OCI-LY7 (cell line): ENCODE data around the gene DUOXA1. TPM values are rescaled to one million over a fixed set of nuclear protein-coding genes. Genes with fewer than 3 reads are reported as not detected.

Experiments used
- BruUV-seq: library from RNA; stranded (reverse); fragments of 400-500 nt; replicated peaks from 2 replicates; lab custom pipeline; 2021; lab: Mats Ljungman, UMichigan
- CTCF ChIA-PET: fragments of 300-600 bp; sonication (Branson Sonifier 250); formaldehyde crosslinking; loops from one replicate; lab custom pipeline; 2022; ENCODE audit warnings: antibody characterized with exemption; ENCODE audit not compliant: unreplicated experiment; lab: Charles Lee
- POLR2A ChIA-PET: fragments of 300-600 bp; sonication (Branson Sonifier 250); formaldehyde crosslinking; loops from one replicate; lab custom pipeline; 2022; ENCODE audit warnings: antibody characterized with exemption; lab: Charles Lee
- DNase-seq: peaks from one replicate; pipeline ENCODE4 v3.0.0-alpha.2; 2015; ENCODE audit warnings: low spot score
- H2AFZ ChIP-seq: fragments of 200-600 bp; sonication (generic), shearing (Covaris generic); 2 replicates; pipeline ENCODE4 v1.6.1; 2014; ENCODE audit warnings: mild to moderate bottlenecking, antibody characterized with exemption, low read length, moderate library complexity
- H3K27ac ChIP-seq: fragments of 200-600 bp; sonication (generic); 2 replicates; pipeline ENCODE4 v1.5.1; 2014; ENCODE audit warnings: mixed run types, low read depth, mild to moderate bottlenecking, moderate library complexity, low read length, inconsistent platforms; ENCODE audit not compliant: poor library complexity, severe bottlenecking
- H3K36me3 ChIP-seq: fragments of 200-600 bp; sonication (generic); 2 replicates; pipeline ENCODE4 v1.6.1; 2014; ENCODE audit warnings: mild to moderate bottlenecking, antibody characterized with exemption, low read length, moderate library complexity, mixed read lengths; ENCODE audit not compliant: insufficient read depth
- H3K4me1 ChIP-seq: fragments of 200-600 bp; sonication (generic); 2 replicates; pipeline ENCODE4 v1.5.1; 2014; ENCODE audit warnings: mild to moderate bottlenecking, low read length; ENCODE audit not compliant: insufficient read depth, poor library complexity, severe bottlenecking
- H3K4me2 ChIP-seq: fragments of 200-600 bp; sonication (generic); 2 replicates; pipeline ENCODE4 v1.6.1; 2014; ENCODE audit warnings: mild to moderate bottlenecking, low read length
- H3K4me3 ChIP-seq: fragments of 200-600 bp; sonication (generic); 2 replicates; pipeline ENCODE4 v1.5.1; 2014; ENCODE audit warnings: mild to moderate bottlenecking, low read depth, low read length; ENCODE audit not compliant: poor library complexity, severe bottlenecking
- H3K79me2 ChIP-seq: fragments of 200-600 bp; sonication (generic); 2 replicates; pipeline ENCODE4 v1.6.1; 2016; ENCODE audit warnings: low read depth, mild to moderate bottlenecking, low read length, moderate library complexity, mixed read lengths; ENCODE audit not compliant: insufficient read depth
- H3K9me2 ChIP-seq: fragments of 200-600 bp; sonication (generic); 2 replicates; pipeline ENCODE4 v1.6.1; 2016; ENCODE audit warnings: mild to moderate bottlenecking, low read length, mixed read lengths; ENCODE audit not compliant: insufficient read depth
- H3K9me3 ChIP-seq: fragments of 200-600 bp; sonication (generic); 2 replicates; pipeline ENCODE4 v1.6.1; 2014; ENCODE audit warnings: mild to moderate bottlenecking, mixed run types, low read length, mixed read lengths
- H4K20me1 ChIP-seq: fragments of 200-600 bp; sonication (generic); 2 replicates; pipeline ENCODE4 v1.6.1; 2014; ENCODE audit warnings: mild to moderate bottlenecking, antibody characterized with exemption, low read length, moderate library complexity, mixed read lengths; ENCODE audit not compliant: insufficient read depth
- EZH2phosphoT487 ChIP-seq: fragments of 200-600 bp; sonication (generic); IDR thresholded peaks from 2 replicates; pipeline ENCODE4 v1.6.1; 2018; ENCODE audit warnings: low read depth, borderline replicate concordance, mild to moderate bottlenecking, mixed run types, antibody characterized with exemption, low read length, moderate library complexity, mixed read lengths
- intact Hi-C: fragments of 100-400 bp; cut with micrococcal nuclease; formaldehyde crosslinking; loops from one replicate; pipeline ENCODE4 v1.10.0; 2022; ENCODE audit not compliant: unreplicated experiment
- total RNA-seq, 2 experiments: library from RNA; depleted of rRNA in 1 of 2; stranded (reverse); fragments of >200 nt in 1 of 2; shearing (Covaris generic) in 1 of 2; gene quantifications; 2 replicates each; pipeline ENCODE4 v1.2.3, GENCODE V29; 2014 to 2022
- TF ChIP-seq, protein P1 (sequence below): fragments of 200-600 bp; sonication (generic); conservative IDR thresholded peaks from 2 replicates; pipeline ENCODE4 v1.5.1; 2014; ENCODE audit warnings: mild to moderate bottlenecking, antibody characterized with exemption, low read length, moderate library complexity, mixed read lengths

The DUOXA1 gene
- total RNA-seq, 2 experiments from 2014 or later = not detected

- H3K4me2 ChIP-seq = peak overlapping the region; percentile 82; the same call in 1 of the 2 replicates
- TF ChIP-seq EZH2phosphoT487 = no peak
- TF ChIP-seq, protein P1, sequence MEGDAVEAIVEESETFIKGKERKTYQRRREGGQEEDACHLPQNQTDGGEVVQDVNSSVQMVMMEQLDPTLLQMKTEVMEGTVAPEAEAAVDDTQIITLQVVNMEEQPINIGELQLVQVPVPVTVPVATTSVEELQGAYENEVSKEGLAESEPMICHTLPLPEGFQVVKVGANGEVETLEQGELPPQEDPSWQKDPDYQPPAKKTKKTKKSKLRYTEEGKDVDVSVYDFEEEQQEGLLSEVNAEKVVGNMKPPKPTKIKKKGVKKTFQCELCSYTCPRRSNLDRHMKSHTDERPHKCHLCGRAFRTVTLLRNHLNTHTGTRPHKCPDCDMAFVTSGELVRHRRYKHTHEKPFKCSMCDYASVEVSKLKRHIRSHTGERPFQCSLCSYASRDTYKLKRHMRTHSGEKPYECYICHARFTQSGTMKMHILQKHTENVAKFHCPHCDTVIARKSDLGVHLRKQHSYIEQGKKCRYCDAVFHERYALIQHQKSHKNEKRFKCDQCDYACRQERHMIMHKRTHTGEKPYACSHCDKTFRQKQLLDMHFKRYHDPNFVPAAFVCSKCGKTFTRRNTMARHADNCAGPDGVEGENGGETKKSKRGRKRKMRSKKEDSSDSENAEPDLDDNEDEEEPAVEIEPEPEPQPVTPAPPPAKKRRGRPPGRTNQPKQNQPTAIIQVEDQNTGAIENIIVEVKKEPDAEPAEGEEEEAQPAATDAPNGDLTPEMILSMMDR = no peak
- no peak for DNase-seq
- H3K27ac ChIP-seq = no peak overlapping the region
- H3K9me3 ChIP-seq = no peaks in the 10 kb centered on the region
- no peaks in the 10 kb centered on the region for H4K20me1 ChIP-seq
- H3K9me2 ChIP-seq = no peaks in the 10 kb centered on the region
- peaks cover 39% of the 10 kb centered on the region for H3K4me1 ChIP-seq
- ChIA-PET POLR2A (no interaction called here), CTCF (no interaction called here)
- H3K36me3 ChIP-seq = no peaks in the 10 kb centered on the region
- intact Hi-C loops = loop anchor here (10.0 kb wide), 1 partner anchor 449 kb away; no protein-coding TSS in a partner anchor
- H3K79me2 ChIP-seq = no peaks in the 10 kb centered on the region
- H3K4me3 ChIP-seq = no peak overlapping the region
- no TSS peak for BruUV-seq
- H2AFZ ChIP-seq = no peak overlapping the region
These were observed 35.9 kb upstream of the DUOXA1 start for GRCh38 chr15:45165536-45165935.

DNA sequence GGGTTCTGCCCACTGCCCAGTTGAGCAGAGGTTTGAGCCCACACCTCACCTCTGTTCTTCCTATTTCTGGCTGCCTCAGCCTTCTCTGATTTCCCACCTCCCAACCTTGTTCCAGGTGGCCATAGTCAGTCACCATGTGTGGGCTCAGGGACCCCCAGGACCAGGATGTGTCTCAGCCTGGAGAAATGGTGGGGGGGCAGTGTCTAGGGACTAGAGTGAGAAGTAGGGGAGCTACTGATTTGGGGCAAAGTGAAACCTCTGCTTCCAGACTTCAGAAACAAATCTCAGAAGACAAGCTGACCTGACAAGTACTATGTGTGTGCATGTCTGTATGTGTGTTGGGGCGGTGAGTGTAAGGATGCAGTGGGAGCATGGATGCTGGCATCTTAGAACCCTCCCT is 35.2 kb upstream of the DUOXA1 start:
- ChIA-PET CTCF (interaction anchor here (1.0 kb wide), 1 partner anchor 9 kb away, joined by 4 read pairs; no protein-coding TSS in a partner anchor), POLR2A (interaction anchor here (0.8 kb wide), 1 partner anchor 114 kb away, joined by 4 read pairs; no protein-coding TSS in a partner anchor)
- no TSS peak for BruUV-seq
- no peak overlapping the region for H2AFZ ChIP-seq
- 0 out of 2 replicates have a peak overlapping the region, but pooled peaks have one; percentile 82 for H3K4me2 ChIP-seq
- no peaks in the 10 kb centered on the region for H3K9me2 ChIP-seq
- no peaks in the 10 kb centered on the region for H3K79me2 ChIP-seq
- H3K4me1 ChIP-seq = peaks cover 34% of the 10 kb centered on the region
- H3K9me3 ChIP-seq = no peaks in the 10 kb centered on the region
- intact Hi-C loops = loop anchor here (10.0 kb wide), 1 partner anchor 450 kb away; no protein-coding TSS in a partner anchor
- no peaks in the 10 kb centered on the region for H3K36me3 ChIP-seq
- H4K20me1 ChIP-seq = no peaks in the 10 kb centered on the region
- no peak for DNase-seq
- no peak overlapping the region for H3K27ac ChIP-seq
- no peak overlapping the region for H3K4me3 ChIP-seq
- no peak for TF ChIP-seq EZH2phosphoT487
- TF ChIP-seq, protein P1 = no peak

GRCh38 chr15:45163508-45163856 is 33.8 kb upstream of the DUOXA1 start:
- TF ChIP-seq, protein P1 = no peak
- no peak for TF ChIP-seq EZH2phosphoT487
- Histone ChIP-seq H3K9me3 (no peaks in the 10 kb centered on the region), H3K9me2 (no peaks in the 10 kb centered on the region), H3K27ac (no peak overlapping the region), H4K20me1 (no peaks in the 10 kb centered on the region), H3K4me1 (peaks cover 19% of the 10 kb centered on the region), H3K79me2 (no peaks in the 10 kb centered on the region), H3K4me3 (no peak overlapping the region), H3K36me3 (no peaks in the 10 kb centered on the region), H2AFZ (no peak overlapping the region), H3K4me2 (no peak overlapping the region)
- CTCF ChIA-PET = interaction anchor here (0.6 to 1.3 kb wide), 9 partner anchors 32 to 424 kb away, joined by 3 to 5 read pairs (median 3); a partner anchor contains a TSS
- intact Hi-C loops = loop anchor here (1.0 to 10.0 kb wide), 2 partner anchors 295 to 451 kb away; no protein-coding TSS in a partner anchor
- POLR2A ChIA-PET = interaction anchor here (0.6 to 1.2 kb wide), 7 partner anchors 19 to 358 kb away, joined by 3 to 4 read pairs (median 3); a partner anchor contains a TSS
- BruUV-seq = no TSS peak
- no peak for DNase-seq
